Naive thymus-derived CD8-positive, alpha-beta T cell (primary cell): ENCODE measurements around the gene CHMP4A. TPM values are rescaled to one million over a fixed set of nuclear protein-coding genes. Genes with fewer than 3 reads are reported as not detected.
"Not testable (repeated sequence)": the region's sequence is repeated elsewhere in the genome, so short reads cannot be mapped to it uniquely, and the experiment has no call there.

Source experiments
- ATAC-seq, 2 donors: fragments of 150-1000 bp; cut with Tn5 transposase in 1 of 2; sonication (Bioruptor Pico), chemical (Tn5 transposase) in 1 of 2; 1 replicate in 1 of 2; 2 replicates in 1 of 2; pipeline ENCODE4 v1.10.0; 2021; ENCODE audit warnings: mild to moderate bottlenecking in 2 of 2, moderate library complexity in 2 of 2
- POLR2A ChIA-PET: fragments of 350-600 bp; sonication (Branson Sonifier 250); formaldehyde crosslinking; loops from one replicate; lab custom pipeline; 2021; ENCODE audit warnings: antibody characterized with exemption; lab: Charles Lee
- DNase-seq, 10 donors: peaks; one replicate each; pipeline versions ENCODE4 v3.0.0 to v3.0.0-alpha.2; 2020 to 2022
- H3K27ac Mint-ChIP-seq, 10 donors: one replicate each; pipeline ENCODE4 v1.8.0; 2020 to 2022; ENCODE audit warnings: mild to moderate bottlenecking in 10 of 10, mixed read lengths in 10 of 10, moderate library complexity in 4 of 10, inconsistent platforms in 1 of 10
- H3K27me3 Mint-ChIP-seq, 5 donors: one replicate each; pipeline ENCODE4 v1.8.0; 2021 to 2022; ENCODE audit warnings: mixed read lengths in 5 of 5
- H3K36me3 Mint-ChIP-seq, 3 donors: one replicate each; pipeline ENCODE4 v1.8.0; 2020 to 2022; ENCODE audit warnings: mixed read lengths in 3 of 3, mild to moderate bottlenecking in 2 of 3, inconsistent platforms in 1 of 3
- H3K4me1 Mint-ChIP-seq, 4 donors: one replicate each; pipeline ENCODE4 v1.8.0; 2021 to 2022; ENCODE audit warnings: mixed read lengths in 4 of 4
- H3K4me3 Mint-ChIP-seq, 10 donors: one replicate each; pipeline ENCODE4 v1.8.0; 2020 to 2022; ENCODE audit warnings: mild to moderate bottlenecking in 10 of 10, mixed read lengths in 10 of 10, moderate library complexity in 6 of 10, inconsistent platforms in 1 of 10
- H3K9me3 Mint-ChIP-seq, 9 donors: one replicate each; pipeline ENCODE4 v1.8.0; 2020 to 2022; ENCODE audit warnings: mixed read lengths in 9 of 9, mild to moderate bottlenecking in 3 of 9, inconsistent platforms in 1 of 9, moderate library complexity in 1 of 9
- polyA plus RNA-seq, 3 donors: library from polyadenylated mRNA; unstranded; fragments of 300-500 nt; fragmentation: Illumina TruSeq; gene quantifications; one replicate each; pipeline ENCODE4 v1.2.3, GENCODE V29; 2021
- total RNA-seq, 8 experiments: library from RNA in 2 of 8; stranded (reverse) in 2 of 8; gene quantifications; one replicate each; pipeline ENCODE4 v1.2.3 and lab custom pipeline; 2021 to 2026

The CHMP4A gene
- total and polyA plus RNA-seq, 5 experiments from 2014 or later, result 99.4 to 144 (median 133) TPM

DNA sequence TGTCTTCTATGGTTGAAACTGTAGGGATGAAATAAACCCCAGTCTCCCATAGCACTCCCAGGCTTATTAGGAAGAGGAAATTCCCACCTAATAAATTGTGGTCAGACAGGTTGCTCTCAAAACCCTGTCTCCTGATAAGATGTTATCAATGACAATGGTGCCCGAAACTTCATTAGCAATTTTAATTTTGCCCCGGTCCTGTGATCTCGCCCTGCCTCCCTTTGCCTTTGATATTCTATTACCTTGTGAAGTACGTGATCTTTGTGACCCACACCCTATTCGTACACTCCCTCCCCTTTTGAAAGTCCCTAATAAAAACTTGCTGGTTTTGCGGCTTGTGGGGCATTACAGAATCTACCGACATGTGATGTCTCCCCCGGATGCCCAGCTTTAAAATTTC lies 10.8 kb downstream of the CHMP4A start:
- H3K9me3 Mint-ChIP-seq, ATAC-seq, DNase-seq, POLR2A ChIA-PET, H3K4me3 Mint-ChIP-seq, H3K27me3 Mint-ChIP-seq: not testable (repeated sequence)
- H3K36me3 Mint-ChIP-seq, result peaks cover 14 to 63% (median 26%) of the 10 kb centered on the region in 3 donors
- peaks cover 30 to 59% (median 49%) of the 10 kb centered on the region in 4 donors for H3K4me1 Mint-ChIP-seq
- H3K27ac Mint-ChIP-seq, result peak overlapping the region in 4 of 10 donors; percentile 8 to 40 (median 24)

DNA sequence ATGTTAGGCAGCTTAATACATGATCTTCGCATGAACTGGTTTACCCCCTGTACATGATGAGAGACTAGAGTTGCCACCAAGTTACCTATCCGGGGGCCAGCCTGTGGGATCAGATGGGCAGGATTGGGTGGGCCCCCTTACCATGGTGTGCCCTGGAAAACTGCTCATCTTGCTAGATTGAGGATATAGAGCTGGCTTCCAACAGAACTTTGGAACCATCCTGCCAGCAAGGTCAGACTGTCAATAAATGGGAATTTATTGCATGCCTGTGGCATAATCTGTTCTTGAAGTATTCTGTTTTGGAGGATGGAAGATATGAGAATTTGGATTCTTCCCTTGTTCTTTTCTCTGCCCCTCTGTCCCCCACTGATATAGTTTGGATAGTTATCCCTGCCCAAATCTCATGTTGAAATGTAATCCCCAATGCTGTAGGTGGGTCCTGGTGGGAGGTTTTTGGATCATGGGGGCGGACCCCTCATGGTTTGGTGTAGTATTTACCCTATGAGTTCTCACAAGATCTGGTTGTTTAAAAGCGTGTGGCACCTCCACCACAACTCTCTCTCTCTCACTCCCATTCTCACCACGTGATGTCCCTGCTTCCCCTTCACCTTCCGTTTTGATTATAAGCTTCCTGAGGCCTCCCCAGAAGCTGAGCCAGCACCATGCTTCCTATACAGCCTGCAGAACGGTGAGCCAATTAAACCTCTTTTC lies 14.3 kb downstream of the CHMP4A start:
- H3K27ac Mint-ChIP-seq, result peak overlapping the region; percentile 16 to 75 (median 66)
- DNase-seq (no peak), ATAC-seq (no peak)
- peaks cover 27 to 62% (median 50%) of the 10 kb centered on the region in 4 donors for H3K4me1 Mint-ChIP-seq
- peaks cover 6 to 33% (median 14%) of the 10 kb centered on the region in 3 donors for H3K36me3 Mint-ChIP-seq
- POLR2A ChIA-PET, result interaction anchor here (1.6 to 1.7 kb wide), 2 partner anchors 13 to 16 kb away, joined by 5 to 6 read pairs; no protein-coding TSS in a partner anchor
- peaks cover 0 to 8% (median 0%) of the 10 kb centered on the region in 9 donors for H3K9me3 Mint-ChIP-seq
- H3K4me3 Mint-ChIP-seq, result peak overlapping the region in 8 of 10 donors; percentile 32 to 65 (median 42)
- H3K27me3 Mint-ChIP-seq, result no peaks in the 10 kb centered on the region

- Mint-ChIP-seq H3K36me3 (peaks cover 0 to 34% (median 11%) of the 10 kb centered on the region in 3 donors), H3K4me1 (peaks cover 26 to 66% (median 58%) of the 10 kb centered on the region in 4 donors), H3K9me3 (no peaks in the 10 kb centered on the region), H3K4me3 (peak overlapping the region; percentile 72 to 96 (median 90)), H3K27ac (peak overlapping the region; percentile 43 to 98 (median 94)), H3K27me3 (no peaks in the 10 kb centered on the region)
- DNase-seq, result no peak
- POLR2A ChIA-PET, result interaction anchor here (0.7 to 3.2 kb wide), 3 partner anchors 16 to 86 kb away, joined by 3 to 124 read pairs (median 23); partner anchors contain the start of genes CHMP4A, MDP1 and TINF2
- ATAC-seq, result no peak
These were observed 16.2 kb downstream of the CHMP4A start for GRCh38 chr14:24197056-24197450.

- Mint-ChIP-seq H3K36me3 (peaks cover 0 to 34% (median 6%) of the 10 kb centered on the region in 3 donors), H3K27ac (peak overlapping the region; percentile 93 to 99 (median 98)), H3K9me3 (no peaks in the 10 kb centered on the region), H3K4me1 (peaks cover 24 to 66% (median 61%) of the 10 kb centered on the region in 4 donors), H3K27me3 (no peaks in the 10 kb centered on the region), H3K4me3 (peak overlapping the region; percentile 84 to 98 (median 93))
- DNase-seq (no peak), ATAC-seq (no peak)
- POLR2A ChIA-PET, result interaction anchor here (0.7 to 3.5 kb wide), 28 partner anchors 9 to 1101 kb away, joined by 3 to 124 read pairs (median 6); partner anchors contain the start of genes ACIN1, C14orf119, CHMP4A and DCAF11
These were observed 16.9 kb downstream of the CHMP4A start for GRCh38 chr14:24196071-24197055.

DNA sequence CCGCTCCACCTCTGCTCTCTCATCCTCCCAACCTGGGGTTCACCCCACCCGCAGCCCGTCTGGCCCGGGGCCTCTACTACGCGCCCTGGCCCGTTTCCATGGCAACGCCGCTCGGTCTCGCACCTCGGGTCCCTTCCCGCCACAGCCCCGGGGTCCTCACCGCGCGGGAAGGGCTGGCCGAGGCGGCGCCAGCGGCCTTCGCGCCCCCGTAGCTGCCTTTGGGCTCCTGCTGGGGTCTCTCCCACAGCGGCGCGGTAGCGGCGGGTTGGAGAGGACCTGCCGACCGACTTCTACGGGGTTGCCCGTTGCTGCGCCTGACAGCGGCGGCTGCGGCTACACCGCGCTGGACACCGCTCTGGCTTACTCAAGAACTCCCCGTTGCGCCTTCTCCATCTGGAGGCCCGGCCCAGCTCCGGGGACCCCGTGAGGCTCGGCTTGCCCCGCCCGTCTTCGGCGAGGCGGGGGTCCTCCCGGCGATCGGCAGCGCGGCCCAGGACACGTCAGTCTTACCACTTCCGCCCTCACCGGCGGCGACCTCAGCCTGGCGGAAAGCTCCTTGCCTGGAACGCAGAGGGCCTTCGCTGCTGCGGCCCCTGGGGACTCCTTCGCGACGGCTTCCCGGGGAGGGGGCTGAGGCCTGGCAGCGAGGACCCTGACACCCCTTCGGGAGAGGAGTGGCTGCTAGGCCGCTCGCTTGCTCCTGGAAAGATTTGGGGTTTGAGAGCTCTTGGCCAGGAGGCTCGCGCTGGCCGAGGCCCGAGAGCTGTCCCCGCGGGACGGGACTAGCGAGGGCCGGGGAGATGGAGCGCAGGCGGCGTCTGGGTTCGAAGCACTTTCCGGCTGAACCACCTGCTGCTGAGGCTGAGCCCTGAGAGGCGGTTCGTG lies 17.9 kb downstream of the CHMP4A start, which contains the start of gene TM9SF1:
Gene TM9SF1 (minus strand): TSS at position 256 of the 885 bp plus-strand sequence. CDS start 422 bp downstream, outside the sequence.
- Mint-ChIP-seq H3K4me1 (peaks cover 24 to 64% (median 62%) of the 10 kb centered on the region in 4 donors), H3K4me3 (peak within 1 kb of the TSS; percentile 84 to 98 (median 93)), H3K36me3 (peaks cover 0 to 35% (median 7%) of the 10 kb centered on the region in 3 donors), H3K27ac (peak within 1 kb of the TSS; percentile 93 to 99 (median 98)), H3K9me3 (no peaks in the 10 kb centered on the region), H3K27me3 (no peaks in the 10 kb centered on the region)
- POLR2A ChIA-PET, result interaction anchor here (0.9 to 3.5 kb wide), 30 partner anchors 9 to 1101 kb away, joined by 3 to 124 read pairs (median 6); partner anchors contain the start of genes ACIN1, C14orf119, CBLN3 and CHMP4A
- peak; percentile 87 to 88 for ATAC-seq
- peak; percentile 81 to 95 (median 90) for DNase-seq

DNA sequence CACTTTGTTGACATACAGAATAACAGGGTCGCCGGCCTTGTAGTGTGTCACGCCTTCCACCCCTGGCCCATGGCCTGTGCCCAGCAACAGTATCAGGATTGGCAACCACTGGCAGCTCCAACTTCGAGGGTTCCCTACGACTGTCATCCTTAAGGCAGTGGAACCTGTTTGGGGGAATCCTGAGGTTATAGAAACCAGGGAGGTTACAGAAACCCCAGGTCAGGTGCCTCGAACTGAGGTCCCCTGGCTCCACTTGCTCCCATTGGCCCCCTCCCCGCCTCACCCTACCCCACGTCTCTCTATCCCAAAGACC lies 18.5 kb downstream of the CHMP4A start:
- no peaks in the 10 kb centered on the region for H3K27me3 Mint-ChIP-seq
- POLR2A ChIA-PET, result interaction anchor here (0.7 to 3.5 kb wide), 24 partner anchors 8 to 892 kb away, joined by 3 to 124 read pairs (median 8); partner anchors contain the start of genes CBLN3, CHMP4A, CIDEB and DCAF11
- H3K36me3 Mint-ChIP-seq, result peaks cover 0 to 30% (median 7%) of the 10 kb centered on the region in 3 donors
- H3K4me3 Mint-ChIP-seq, result peak overlapping the region; percentile 84 to 98 (median 93)
- H3K27ac Mint-ChIP-seq, result peak overlapping the region; percentile 93 to 99 (median 98)
- DNase-seq (peak in 1 of 10 donors; percentile 58), ATAC-seq (no peak)
- peaks cover 24 to 67% (median 63%) of the 10 kb centered on the region in 4 donors for H3K4me1 Mint-ChIP-seq
- H3K9me3 Mint-ChIP-seq, result no peaks in the 10 kb centered on the region

DNA sequence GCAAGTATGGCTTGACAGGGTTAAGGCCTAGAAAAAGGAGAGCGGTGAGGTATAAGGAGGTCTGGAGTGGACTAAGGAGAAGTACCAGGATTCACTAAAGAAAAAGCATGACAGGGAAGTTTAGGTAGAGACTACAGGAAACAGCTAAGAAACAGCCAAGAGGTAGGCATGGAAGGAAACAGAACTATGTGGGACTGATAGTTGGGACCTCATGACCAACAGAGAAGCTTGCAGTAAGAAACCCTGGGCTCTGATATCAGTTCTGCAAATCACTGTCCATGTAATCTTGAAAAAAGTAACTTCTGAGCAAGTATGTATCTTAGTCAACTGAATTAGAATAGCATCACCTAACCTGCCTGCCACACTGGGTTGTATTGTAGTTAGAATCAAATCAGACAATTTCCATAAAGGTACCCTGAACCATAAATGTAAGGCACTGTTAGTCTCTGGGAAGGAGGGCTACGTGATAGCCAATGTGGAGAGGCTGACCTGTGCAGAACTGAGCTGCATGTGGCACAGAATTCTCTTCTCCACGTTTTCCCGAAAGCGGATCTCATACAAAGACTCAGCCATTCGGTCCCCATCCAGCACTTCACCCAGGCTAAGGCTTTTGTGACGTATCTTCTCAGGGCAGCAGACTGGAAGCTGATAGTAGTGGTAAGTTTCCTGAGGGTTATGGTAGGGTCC lies 19.0 kb downstream of the CHMP4A start:
- Mint-ChIP-seq H3K4me1 (peaks cover 24 to 70% (median 63%) of the 10 kb centered on the region in 4 donors), H3K27ac (peak overlapping the region; percentile 93 to 99 (median 98)), H3K27me3 (no peaks in the 10 kb centered on the region), H3K9me3 (no peaks in the 10 kb centered on the region), H3K4me3 (peak overlapping the region; percentile 84 to 98 (median 93)), H3K36me3 (peaks cover 0 to 28% (median 7%) of the 10 kb centered on the region in 3 donors)
- DNase-seq (no peak), ATAC-seq (no peak)
- POLR2A ChIA-PET, result interaction anchor here (0.7 to 3.5 kb wide), 15 partner anchors 19 to 236 kb away, joined by 3 to 124 read pairs (median 10); partner anchors contain the start of genes CBLN3, CHMP4A, CIDEB and DCAF11

DNA sequence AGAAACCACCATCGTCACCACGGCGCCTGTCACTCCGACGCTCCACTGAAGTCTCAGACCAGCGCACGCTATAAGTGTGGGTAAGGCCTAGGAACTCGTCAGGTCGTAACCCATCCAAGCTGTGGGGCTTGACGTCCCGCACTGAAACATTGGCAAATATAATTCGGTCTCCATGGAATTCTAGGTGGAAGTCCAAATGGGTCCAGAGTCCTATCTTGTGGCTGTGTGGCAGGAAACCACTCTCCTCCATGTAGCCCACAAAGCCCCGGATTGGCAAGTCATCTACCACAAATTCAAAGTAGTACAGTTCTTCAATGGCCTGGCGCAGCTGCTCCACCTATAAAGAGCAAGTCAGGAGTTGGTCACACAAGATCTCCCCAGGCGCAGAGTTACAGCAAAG lies 20.4 kb downstream of the CHMP4A start:
- no peaks in the 10 kb centered on the region for H3K9me3 Mint-ChIP-seq
- H3K36me3 Mint-ChIP-seq, result peaks cover 0 to 20% (median 7%) of the 10 kb centered on the region in 3 donors
- DNase-seq (no peak), ATAC-seq (no peak)
- POLR2A ChIA-PET, result interaction anchor here (3.5 kb wide), 1 partner anchor 52 kb away, joined by 10 read pairs; the partner anchor contains the start of gene EMC9
- peaks cover 19 to 71% (median 63%) of the 10 kb centered on the region in 4 donors for H3K4me1 Mint-ChIP-seq
- H3K27me3 Mint-ChIP-seq, result peaks cover 0 to 2% (median 0%) of the 10 kb centered on the region in 5 donors
- peak overlapping the region in 8 of 10 donors; percentile 29 to 92 (median 64) for H3K27ac Mint-ChIP-seq
- H3K4me3 Mint-ChIP-seq, result peak overlapping the region in 6 of 10 donors; percentile 23 to 60 (median 40)

- Mint-ChIP-seq H3K27ac (peak overlapping the region in 7 of 10 donors; percentile 46 to 90 (median 77)), H3K9me3 (no peaks in the 10 kb centered on the region), H3K36me3 (peaks cover 0 to 27% (median 10%) of the 10 kb centered on the region in 3 donors), H3K27me3 (peaks cover 0 to 2% (median 0%) of the 10 kb centered on the region in 5 donors), H3K4me3 (no peak overlapping the region), H3K4me1 (peaks cover 21 to 74% (median 59%) of the 10 kb centered on the region in 4 donors)
- DNase-seq (no peak), ATAC-seq (no peak)
- POLR2A ChIA-PET, result interaction anchor here (0.7 to 4.8 kb wide), 6 partner anchors 24 to 75 kb away, joined by 6 to 36 read pairs (median 12); partner anchors contain the start of genes CHMP4A, DCAF11, IRF9 and MDP1
These were observed 22.9 kb downstream of the CHMP4A start for GRCh38 chr14:24190416-24190815.

- no peak for DNase-seq
- Mint-ChIP-seq H3K36me3 (peaks cover 0 to 30% (median 10%) of the 10 kb centered on the region in 3 donors), H3K27me3 (peaks cover 0 to 2% (median 0%) of the 10 kb centered on the region in 5 donors), H3K4me1 (peaks cover 17 to 67% (median 51%) of the 10 kb centered on the region in 4 donors), H3K4me3 (peak overlapping the region in 1 of 10 donors; percentile 38), H3K27ac (peak overlapping the region; percentile 83 to 97 (median 94)), H3K9me3 (no peaks in the 10 kb centered on the region)
- POLR2A ChIA-PET, result interaction anchor here (0.9 to 4.8 kb wide), 15 partner anchors 9 to 109 kb away, joined by 3 to 36 read pairs (median 7); partner anchors contain the start of genes CHMP4A, DCAF11, EMC9 and IRF9
- ATAC-seq, result no peak
These were observed 23.8 kb downstream of the CHMP4A start for GRCh38 chr14:24189460-24189859.
